HL-60 (cell line): Measurements from ENCODE around the gene CBL.

ENCODE experiments used
- CTCF ChIP-seq: IDR thresholded peaks from one replicate; pipeline ENCODE4 v1.5.1; 2011; ENCODE audit warnings: low read length, control low read depth, inconsistent platforms; ENCODE audit not compliant: insufficient read depth
- TF ChIP-seq, protein P1 (sequence below): IDR thresholded peaks from 2 replicates; pipeline ENCODE4 v1.6.1; 2012; ENCODE audit warnings: low read depth; ENCODE audit not compliant: insufficient replicate concordance

GRCh38 chr11:119318240-119319135 lies 112.3 kb downstream of the CBL start:
- TF ChIP-seq CTCF = no peak
- TF ChIP-seq, protein P1, sequence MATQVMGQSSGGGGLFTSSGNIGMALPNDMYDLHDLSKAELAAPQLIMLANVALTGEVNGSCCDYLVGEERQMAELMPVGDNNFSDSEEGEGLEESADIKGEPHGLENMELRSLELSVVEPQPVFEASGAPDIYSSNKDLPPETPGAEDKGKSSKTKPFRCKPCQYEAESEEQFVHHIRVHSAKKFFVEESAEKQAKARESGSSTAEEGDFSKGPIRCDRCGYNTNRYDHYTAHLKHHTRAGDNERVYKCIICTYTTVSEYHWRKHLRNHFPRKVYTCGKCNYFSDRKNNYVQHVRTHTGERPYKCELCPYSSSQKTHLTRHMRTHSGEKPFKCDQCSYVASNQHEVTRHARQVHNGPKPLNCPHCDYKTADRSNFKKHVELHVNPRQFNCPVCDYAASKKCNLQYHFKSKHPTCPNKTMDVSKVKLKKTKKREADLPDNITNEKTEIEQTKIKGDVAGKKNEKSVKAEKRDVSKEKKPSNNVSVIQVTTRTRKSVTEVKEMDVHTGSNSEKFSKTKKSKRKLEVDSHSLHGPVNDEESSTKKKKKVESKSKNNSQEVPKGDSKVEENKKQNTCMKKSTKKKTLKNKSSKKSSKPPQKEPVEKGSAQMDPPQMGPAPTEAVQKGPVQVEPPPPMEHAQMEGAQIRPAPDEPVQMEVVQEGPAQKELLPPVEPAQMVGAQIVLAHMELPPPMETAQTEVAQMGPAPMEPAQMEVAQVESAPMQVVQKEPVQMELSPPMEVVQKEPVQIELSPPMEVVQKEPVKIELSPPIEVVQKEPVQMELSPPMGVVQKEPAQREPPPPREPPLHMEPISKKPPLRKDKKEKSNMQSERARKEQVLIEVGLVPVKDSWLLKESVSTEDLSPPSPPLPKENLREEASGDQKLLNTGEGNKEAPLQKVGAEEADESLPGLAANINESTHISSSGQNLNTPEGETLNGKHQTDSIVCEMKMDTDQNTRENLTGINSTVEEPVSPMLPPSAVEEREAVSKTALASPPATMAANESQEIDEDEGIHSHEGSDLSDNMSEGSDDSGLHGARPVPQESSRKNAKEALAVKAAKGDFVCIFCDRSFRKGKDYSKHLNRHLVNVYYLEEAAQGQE = no peak
